Measurements from ENCODE around the gene FNIP2.

GRCh38 chr4:158877069-158877468 lies 108.2 kb downstream of the FNIP2 start:
- TF ChIP-seq, protein P1, sequence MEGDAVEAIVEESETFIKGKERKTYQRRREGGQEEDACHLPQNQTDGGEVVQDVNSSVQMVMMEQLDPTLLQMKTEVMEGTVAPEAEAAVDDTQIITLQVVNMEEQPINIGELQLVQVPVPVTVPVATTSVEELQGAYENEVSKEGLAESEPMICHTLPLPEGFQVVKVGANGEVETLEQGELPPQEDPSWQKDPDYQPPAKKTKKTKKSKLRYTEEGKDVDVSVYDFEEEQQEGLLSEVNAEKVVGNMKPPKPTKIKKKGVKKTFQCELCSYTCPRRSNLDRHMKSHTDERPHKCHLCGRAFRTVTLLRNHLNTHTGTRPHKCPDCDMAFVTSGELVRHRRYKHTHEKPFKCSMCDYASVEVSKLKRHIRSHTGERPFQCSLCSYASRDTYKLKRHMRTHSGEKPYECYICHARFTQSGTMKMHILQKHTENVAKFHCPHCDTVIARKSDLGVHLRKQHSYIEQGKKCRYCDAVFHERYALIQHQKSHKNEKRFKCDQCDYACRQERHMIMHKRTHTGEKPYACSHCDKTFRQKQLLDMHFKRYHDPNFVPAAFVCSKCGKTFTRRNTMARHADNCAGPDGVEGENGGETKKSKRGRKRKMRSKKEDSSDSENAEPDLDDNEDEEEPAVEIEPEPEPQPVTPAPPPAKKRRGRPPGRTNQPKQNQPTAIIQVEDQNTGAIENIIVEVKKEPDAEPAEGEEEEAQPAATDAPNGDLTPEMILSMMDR (IDR thresholded peaks at IDR 0.05 in 8 of 11, conservative IDR thresholded peaks at IDR 0.05 in 3 of 11): no peak
- TF ChIP-seq POLR2AphosphoS5 (IDR thresholded peaks at IDR 0.05): no peak
- TF ChIP-seq POLR2A (IDR thresholded peaks at IDR 0.05): no peak
